Caco-2 (cell line): ENCODE results near the gene RAC3. TPM values are rescaled to one million over a fixed set of nuclear protein-coding genes. Genes with fewer than 3 reads are reported as not detected.

Source experiments
- BruUV-seq: library from RNA; stranded (reverse); fragments of 400-500 nt; replicated peaks from 2 replicates; lab custom pipeline; 2021; lab: Mats Ljungman, UMichigan
- CTCF ChIA-PET: fragments of 300-600 bp; sonication (Branson Sonifier 250); formaldehyde crosslinking; loops from one replicate; lab custom pipeline; 2022; ENCODE audit warnings: antibody characterized with exemption; lab: Charles Lee
- POLR2A ChIA-PET: fragments of 300-600 bp; sonication (Branson Sonifier 250); formaldehyde crosslinking; loops from one replicate; lab custom pipeline; 2022; ENCODE audit warnings: antibody characterized with exemption; lab: Charles Lee
- DNase-seq, 2 experiments: peaks; one replicate each; pipeline versions ENCODE4 v3.0.0 to v3.0.0-alpha.2; 2020 to 2022
- H3K27me3 ChIP-seq: replicated peaks from 2 replicates; pipeline ENCODE4 v1.6.0; 2011; ENCODE audit warnings: low read length; ENCODE audit not compliant: control insufficient read depth, insufficient read depth
- H3K36me3 ChIP-seq: 2 replicates; pipeline ENCODE4 v1.5.1; 2011; ENCODE audit warnings: low read length; ENCODE audit not compliant: control insufficient read depth, insufficient read depth
- H3K4me1 ChIP-seq: fragments of 250-450 bp; sonication (Bioruptor Pico); 2 replicates; pipeline ENCODE4 v1.5.1; 2020; ENCODE audit warnings: mild to moderate bottlenecking
- H3K4me3 ChIP-seq: 2 replicates; pipeline ENCODE4 v1.5.1; 2011; ENCODE audit warnings: low read depth, mild to moderate bottlenecking, control low read depth, low read length
- H3K9me3 ChIP-seq: fragments of 250-450 bp; sonication (Bioruptor Pico); 2 replicates; pipeline ENCODE4 v1.5.1; 2020; ENCODE audit warnings: mild to moderate bottlenecking, moderate library complexity
- H3K27ac Mint-ChIP-seq: one replicate; pipeline ENCODE4 v1.8.0; 2022; ENCODE audit warnings: mixed read lengths; ENCODE audit not compliant: unreplicated experiment
- H3K27me3 Mint-ChIP-seq: one replicate; pipeline ENCODE4 v1.8.0; 2022; ENCODE audit warnings: mixed read lengths; ENCODE audit not compliant: insufficient read depth, unreplicated experiment
- H3K36me3 Mint-ChIP-seq: one replicate; pipeline ENCODE4 v1.8.0; 2022; ENCODE audit warnings: mild to moderate bottlenecking, mixed read lengths; ENCODE audit not compliant: insufficient read depth, unreplicated experiment
- H3K4me1 Mint-ChIP-seq: one replicate; pipeline ENCODE4 v1.8.0; 2022; ENCODE audit warnings: low read depth, mixed read lengths; ENCODE audit not compliant: unreplicated experiment
- H3K4me3 Mint-ChIP-seq: one replicate; pipeline ENCODE4 v1.8.0; 2022; ENCODE audit warnings: mild to moderate bottlenecking, moderate library complexity, mixed read lengths; ENCODE audit not compliant: unreplicated experiment
- H3K9me3 Mint-ChIP-seq: one replicate; pipeline ENCODE4 v1.8.0; 2022; ENCODE audit warnings: mixed read lengths; ENCODE audit not compliant: unreplicated experiment
- CTCF ChIP-seq, 2 experiments: fragments of 200-600 bp in 1 of 2; IDR thresholded peaks; 1 replicate in 1 of 2; 2 replicates in 1 of 2; pipeline versions ENCODE4 v1.5.1 to v1.8.0; 2011 to 2022; ENCODE audit warnings: antibody characterized with exemption in 1 of 2, control low read depth in 1 of 2, inconsistent platforms in 1 of 2, low read depth in 1 of 2, low read length in 1 of 2, mild to moderate bottlenecking in 1 of 2, moderate library complexity in 1 of 2; ENCODE audit not compliant: insufficient read depth in 1 of 2, severe bottlenecking in 1 of 2, unreplicated experiment in 1 of 2
- intact Hi-C: fragments of 100-400 bp; cut with micrococcal nuclease; formaldehyde crosslinking; loops from one replicate; pipeline ENCODE4 v1.10.0; 2022; ENCODE audit not compliant: unreplicated experiment
- total RNA-seq: library from RNA; stranded (reverse); gene quantifications from 2 replicates; pipeline ENCODE4 v1.2.3, GENCODE V29; 2022

Gene RAC3
- total RNA-seq, 1 experiment from 2014 or later: 94.5 TPM

GRCh38 chr17:82058230-82058854 is 26.9 kb downstream of the RAC3 start:
- H3K27me3 ChIP-seq: no peaks in the 10 kb centered on the region
- ChIA-PET CTCF (no interaction called here), POLR2A (no interaction called here)
- no peaks in the 10 kb centered on the region for H3K9me3 ChIP-seq
- peaks cover 74% of the 10 kb centered on the region for H3K36me3 Mint-ChIP-seq
- intact Hi-C loops: no loop called here
- no TSS peak for BruUV-seq
- H3K27ac Mint-ChIP-seq: no peak overlapping the region
- H3K36me3 ChIP-seq: peaks cover 1% of the 10 kb centered on the region; the same call in 1 of the 2 replicates
- DNase-seq: no peak
- no peak for TF ChIP-seq CTCF (IDR thresholded peaks at IDR 0.05; ENCODE audit: insufficient read depth in 1 of 2, low read depth in 1 of 2, low read length in 1 of 2, severe bottlenecking in 1 of 2, unreplicated experiment in 1 of 2)
- no peaks in the 10 kb centered on the region for H3K4me1 Mint-ChIP-seq
- H3K4me1 ChIP-seq: no peaks in the 10 kb centered on the region
- H3K27me3 Mint-ChIP-seq: no peaks in the 10 kb centered on the region
- no peaks in the 10 kb centered on the region for H3K9me3 Mint-ChIP-seq
- H3K4me3 ChIP-seq: no peak overlapping the region
- no peak overlapping the region for H3K4me3 Mint-ChIP-seq

GRCh38 chr17:82058855-82059249 is 27.4 kb downstream of the RAC3 start:
- H3K36me3 ChIP-seq: peaks cover 3% of the 10 kb centered on the region
- no peaks in the 10 kb centered on the region for H3K4me1 ChIP-seq

GRCh38 chr17:82059272-82060000 is 28.0 kb downstream of the RAC3 start:
- H3K27me3 Mint-ChIP-seq: no peaks in the 10 kb centered on the region
- intact Hi-C loops: no loop called here
- no peak for DNase-seq
- ChIA-PET CTCF (interaction anchor here (1.7 kb wide), 1 partner anchor 29 kb away, joined by 5 read pairs; no protein-coding TSS in a partner anchor), POLR2A (no interaction called here)
- Histone ChIP-seq H3K4me1 (0 out of 2 replicates have a peak, but pooled peaks cover under 1% of the 10 kb centered on the region), H3K4me3 (no peak overlapping the region), H3K36me3 (peaks cover 3% of the 10 kb centered on the region), H3K27me3 (no peaks in the 10 kb centered on the region), H3K9me3 (no peaks in the 10 kb centered on the region)
- TF ChIP-seq CTCF (IDR thresholded peaks at IDR 0.05; ENCODE audit: insufficient read depth in 1 of 2, low read depth in 1 of 2, low read length in 1 of 2, severe bottlenecking in 1 of 2, unreplicated experiment in 1 of 2): no peak
- no peaks in the 10 kb centered on the region for H3K9me3 Mint-ChIP-seq
- no peaks in the 10 kb centered on the region for H3K4me1 Mint-ChIP-seq
- no TSS peak for BruUV-seq
- H3K36me3 Mint-ChIP-seq: peaks cover 74% of the 10 kb centered on the region
- no peak overlapping the region for H3K4me3 Mint-ChIP-seq
- H3K27ac Mint-ChIP-seq: no peak overlapping the region

More at GRCh38 chr17:82058855-82059249, 27.4 kb downstream of the RAC3 start:
- BruUV-seq: no TSS peak
- Mint-ChIP-seq H3K27me3 (no peaks in the 10 kb centered on the region), H3K36me3 (peaks cover 74% of the 10 kb centered on the region), H3K4me1 (no peaks in the 10 kb centered on the region), H3K4me3 (no peak overlapping the region), H3K9me3 (no peaks in the 10 kb centered on the region), H3K27ac (no peak overlapping the region)
- no peaks in the 10 kb centered on the region for H3K27me3 ChIP-seq
- ChIA-PET CTCF (no interaction called here), POLR2A (no interaction called here)
- no peak overlapping the region for H3K4me3 ChIP-seq
- no peaks in the 10 kb centered on the region for H3K9me3 ChIP-seq
- intact Hi-C loops: no loop called here
- DNase-seq: no peak
- TF ChIP-seq CTCF (IDR thresholded peaks at IDR 0.05; ENCODE audit: insufficient read depth in 1 of 2, low read depth in 1 of 2, low read length in 1 of 2, severe bottlenecking in 1 of 2, unreplicated experiment in 1 of 2): no peak
